SK-N-SH (cell line): Measurements from ENCODE around the gene ANO2. TPM values are rescaled to one million over a fixed set of nuclear protein-coding genes. Genes with fewer than 3 reads are reported as not detected.
A peak's percentile ranks its signal among the peaks of the same experiment; 100 is the strongest.

Experiments
- CTCF ChIA-PET: fragments of 300-600, 350-600 bp; formaldehyde crosslinking; extraction: SDS; loops from one replicate; lab custom pipeline; 2021; lab: Yijun Ruan, JAX
- POLR2A ChIA-PET: fragments of 350-600 bp; sonication (Branson Sonifier 250); formaldehyde crosslinking; extraction: SDS; loops from one replicate; lab custom pipeline; 2020; ENCODE audit warnings: antibody characterized with exemption, inconsistent platforms; lab: Yijun Ruan, JAX
- DNase-seq: peaks from one replicate; pipeline ENCODE4 v3.0.0; 2012
- H2AFZ ChIP-seq: fragments of 200-600 bp; sonication (generic); 2 replicates; pipeline ENCODE4 v1.8.1; 2016; ENCODE audit warnings: antibody characterized with exemption, mild to moderate bottlenecking, low read depth
- H3F3A ChIP-seq: fragments of 200-600 bp; sonication (generic); replicated peaks from 2 replicates; pipeline ENCODE3; 2016; ENCODE audit warnings: antibody characterized with exemption, mild to moderate bottlenecking; ENCODE audit not compliant: insufficient read depth
- H3K27ac ChIP-seq, 2 experiments: fragments of 200-500 bp in 1 of 2; fragments of 200-600 bp in 1 of 2; sonication (Bioruptor generic) in 1 of 2; sonication (generic), shearing (Covaris generic) in 1 of 2; 2 replicates each; pipeline versions ENCODE4 v1.5.1 to v1.6.1; 2014 to 2016; ENCODE audit warnings: low read depth in 2 of 2, inconsistent platforms in 1 of 2, low read length in 1 of 2, mild to moderate bottlenecking in 1 of 2, mixed read lengths in 1 of 2
- H3K27me3 ChIP-seq: fragments of 200-600 bp; sonication (generic), shearing (Covaris generic); 2 replicates; pipeline ENCODE4 v1.6.1; 2016; ENCODE audit warnings: mixed run types; ENCODE audit not compliant: insufficient read depth
- H3K36me3 ChIP-seq, 2 experiments: fragments of 200-500 bp in 1 of 2; fragments of 200-600 bp in 1 of 2; sonication (Bioruptor generic) in 1 of 2; sonication (generic) in 1 of 2; replicated peaks in 1 of 2; 2 replicates each; pipeline versions ENCODE3 to v1.5.1; 2014 to 2016; ENCODE audit warnings: low read length in 1 of 2, mild to moderate bottlenecking in 1 of 2; ENCODE audit not compliant: insufficient read depth in 2 of 2, control insufficient read depth in 1 of 2
- H3K4me1 ChIP-seq, 2 experiments: fragments of 200-500 bp in 1 of 2; fragments of 200-600 bp in 1 of 2; sonication (Bioruptor generic) in 1 of 2; sonication (generic), shearing (Covaris generic) in 1 of 2; 2 replicates each; pipeline versions ENCODE4 v1.5.1 to v1.6.1; 2014 to 2016; ENCODE audit warnings: low read depth in 1 of 2, low read length in 1 of 2, mixed run types in 1 of 2; ENCODE audit not compliant: insufficient read depth in 2 of 2, control insufficient read depth in 1 of 2
- H3K4me2 ChIP-seq: fragments of 200-600 bp; sonication (generic), shearing (Covaris generic); 2 replicates; pipeline ENCODE4 v1.6.1; 2017; ENCODE audit warnings: mixed run types
- H3K4me3 ChIP-seq, 2 experiments: fragments of 200-500 bp in 1 of 2; fragments of 200-600 bp in 1 of 2; sonication (Bioruptor generic) in 1 of 2; sonication (generic), shearing (Covaris generic) in 1 of 2; 2 replicates each; pipeline versions ENCODE4 v1.5.1 to v1.8.1; 2014 to 2016; ENCODE audit warnings: low read depth in 2 of 2, inconsistent platforms in 1 of 2, low read length in 1 of 2, mild to moderate bottlenecking in 1 of 2, mixed read lengths in 1 of 2, moderate library complexity in 1 of 2
- H3K79me2 ChIP-seq: fragments of 200-600 bp; sonication (generic); 2 replicates; pipeline ENCODE4 v1.8.1; 2017; ENCODE audit warnings: mild to moderate bottlenecking; ENCODE audit not compliant: insufficient read depth
- H3K9ac ChIP-seq: fragments of 200-600 bp; sonication (generic); 2 replicates; pipeline ENCODE4 v1.6.1; 2017; ENCODE audit warnings: mixed run types
- H3K9me2 ChIP-seq: fragments of 200-600 bp; sonication (generic); 2 replicates; pipeline ENCODE4 v1.6.1; 2017; ENCODE audit warnings: mixed run types
- H3K9me3 ChIP-seq: fragments of 200-600 bp; sonication (generic); 2 replicates; pipeline ENCODE4 v1.6.1; 2017; ENCODE audit warnings: mixed run types, mild to moderate bottlenecking, moderate library complexity
- H4K20me1 ChIP-seq: fragments of 200-600 bp; sonication (generic); 2 replicates; pipeline ENCODE4 v1.6.1; 2017; ENCODE audit warnings: mild to moderate bottlenecking, mixed run types; ENCODE audit not compliant: insufficient read depth
- CHD2 ChIP-seq: fragments of 150-350 bp; IDR thresholded peaks from 2 replicates; pipeline ENCODE4 v1.6.1; 2018; ENCODE audit warnings: low read length; ENCODE audit not compliant: partially characterized antibody
- CTCF ChIP-seq: fragments of 200-600 bp; sonication (generic); IDR thresholded peaks from 2 replicates; pipeline ENCODE4 v1.6.1; 2017; ENCODE audit warnings: antibody characterized with exemption, mild to moderate bottlenecking, moderate library complexity
- EZH2phosphoT487 ChIP-seq: fragments of 200-600 bp; sonication (generic); IDR thresholded peaks from 2 replicates; pipeline ENCODE4 v1.6.1; 2017; ENCODE audit warnings: low read depth, mixed run types, mild to moderate bottlenecking, antibody characterized with exemption, moderate library complexity, borderline replicate concordance
- FOXJ3 ChIP-seq: sonication (generic); formaldehyde crosslinking; IDR thresholded peaks from 2 replicates; pipeline ENCODE4 v1.5.1; 2020; ENCODE audit warnings: mild to moderate bottlenecking, missing genetic modification reagents
- GABPA ChIP-seq: IDR thresholded peaks from 2 replicates; pipeline ENCODE4 v1.4.0; 2012; ENCODE audit warnings: low read depth, mild to moderate bottlenecking
- GATA2 ChIP-seq: sonication (generic); formaldehyde crosslinking; IDR thresholded peaks from 2 replicates; pipeline ENCODE4 v1.5.0; 2020; ENCODE audit warnings: mild to moderate bottlenecking, missing genetic modification reagents
- JUND ChIP-seq: IDR thresholded peaks from 2 replicates; pipeline ENCODE4 v1.4.0; 2012
- MXI1 ChIP-seq: IDR thresholded peaks from 2 replicates; pipeline ENCODE4 v1.6.1; 2012; ENCODE audit warnings: mild to moderate bottlenecking, low read depth, low read length, improper control_type of control experiment
- NRF1 ChIP-seq: IDR thresholded peaks from 2 replicates; pipeline ENCODE4 v1.6.1; 2012; ENCODE audit warnings: low read depth, mild to moderate bottlenecking, low read length
- PBX3 ChIP-seq: IDR thresholded peaks from 2 replicates; pipeline ENCODE4; 2012
- POLR2AphosphoS5 ChIP-seq: IDR thresholded peaks from 2 replicates; pipeline ENCODE4 v1.6.1; 2012; ENCODE audit warnings: low read depth, low read length
- RAD21 ChIP-seq: IDR thresholded peaks from 2 replicates; pipeline ENCODE4 v1.6.1; 2012; ENCODE audit warnings: mild to moderate bottlenecking, low read length
- RCOR1 ChIP-seq: fragments of 150-350 bp; IDR thresholded peaks from 2 replicates; pipeline ENCODE4 v1.6.1; 2017; ENCODE audit warnings: antibody characterized with exemption, low read length
- RFX5 ChIP-seq: IDR thresholded peaks from 2 replicates; pipeline ENCODE4 v1.6.1; 2012; ENCODE audit warnings: mild to moderate bottlenecking, improper control_type of control experiment, low read length
- RXRA ChIP-seq: IDR thresholded peaks from 2 replicates; pipeline ENCODE4 v1.4.0; 2012; ENCODE audit warnings: low read depth, mild to moderate bottlenecking, borderline replicate concordance
- SIN3A ChIP-seq: IDR thresholded peaks from 2 replicates; pipeline ENCODE4 v1.6.1; 2012; ENCODE audit warnings: low read depth, mild to moderate bottlenecking, low read length, moderate library complexity, borderline replicate concordance
- SMC3 ChIP-seq: IDR thresholded peaks from 2 replicates; pipeline ENCODE4 v1.6.1; 2012; ENCODE audit warnings: low read depth, low read length, improper control_type of control experiment
- TCF12 ChIP-seq: IDR thresholded peaks from 2 replicates; pipeline ENCODE4 v1.4.0; 2012
- TEAD4 ChIP-seq: IDR thresholded peaks from 2 replicates; pipeline ENCODE4 v1.4.0; 2012; ENCODE audit warnings: mild to moderate bottlenecking, borderline replicate concordance; ENCODE audit not compliant: insufficient read depth
- USF1 ChIP-seq: IDR thresholded peaks from 2 replicates; pipeline ENCODE4 v1.4.0; 2012; ENCODE audit warnings: low read depth, borderline replicate concordance
- USF2 ChIP-seq: fragments of 150-350 bp; IDR thresholded peaks from 2 replicates; pipeline ENCODE4 v1.6.1; 2017; ENCODE audit warnings: antibody characterized with exemption, low read length, low read depth, borderline replicate concordance
- YY1 ChIP-seq: IDR thresholded peaks from 2 replicates; pipeline ENCODE4 v1.4.0; 2012; ENCODE audit warnings: low read depth, mild to moderate bottlenecking
- ZBTB33 ChIP-seq: IDR thresholded peaks from 2 replicates; pipeline ENCODE4 v1.4.0; 2012; ENCODE audit warnings: low read depth, borderline replicate concordance
- WGBS: methylation state at CpG from one replicate; pipeline ENCODE4 v1.1.6; 2017; ENCODE audit warnings: low lambda C conversion rate; 5-methylcytosine and 5-hydroxymethylcytosine counted together
- polyA plus RNA-seq, 3 experiments: library from polyadenylated mRNA; depleted of rRNA; stranded (reverse); fragments of >200 nt; gene quantifications; 2 replicates each; pipeline ENCODE4 v1.2.3, GENCODE V29; 2012

ANO2 gene
- polyA plus RNA-seq, 1 of the 3 experiments (the other 2 are of a cell fraction): not detected

GRCh38 chr12:5556033-5556614 lies 388.9 kb downstream of the ANO2 start:
- Histone ChIP-seq H3K79me2 (no peaks in the 10 kb centered on the region), H3K27me3 (peaks cover 15% of the 10 kb centered on the region), H3K4me1 (no peaks in the 10 kb centered on the region), H3K4me3 (no peak overlapping the region; a peak in 1 of 4 replicates), H4K20me1 (no peaks in the 10 kb centered on the region), H3K27ac (no peak overlapping the region), H3K4me2 (no peak overlapping the region), H3K36me3 (no peaks in the 10 kb centered on the region), H3K9me2 (no peaks in the 10 kb centered on the region), H3F3A (no peaks in the 10 kb centered on the region), H2AFZ (no peak overlapping the region), H3K9me3 (no peaks in the 10 kb centered on the region), H3K9ac (no peak overlapping the region)
- WGBS: 18% methylated on average over 13 of the region's 13 CpGs
- ChIA-PET POLR2A (no interaction called here), CTCF (interaction anchor here (0.7 to 1.4 kb wide), 3 partner anchors 13 to 19 kb away, joined by 3 to 7 read pairs (median 3); no protein-coding TSS in a partner anchor)
- TF ChIP-seq ZBTB33 (no peak), RXRA (no peak), GABPA (peak; percentile 57; the same call in 1 of the 2 replicates), RAD21 (0 out of 2 replicates have a peak, but pooled peaks have one; percentile 17), CTCF (peak; percentile 58), NRF1 (no peak), RCOR1 (no peak)
- peak; percentile 35 for DNase-seq

- ChIA-PET POLR2A (no interaction called here), CTCF (no interaction called here)
- Histone ChIP-seq H3K27ac (no peak overlapping the region), H3K27me3 (peaks cover 16% of the 10 kb centered on the region), H3K79me2 (no peaks in the 10 kb centered on the region), H3F3A (no peaks in the 10 kb centered on the region), H3K9me3 (no peaks in the 10 kb centered on the region), H3K9ac (no peak overlapping the region), H3K36me3 (no peaks in the 10 kb centered on the region), H3K4me3 (no peak overlapping the region), H3K9me2 (no peaks in the 10 kb centered on the region), H3K4me1 (no peaks in the 10 kb centered on the region), H3K4me2 (no peak overlapping the region), H2AFZ (no peak overlapping the region), H4K20me1 (no peaks in the 10 kb centered on the region)
- WGBS: 22% methylated on average over 4 of the region's 4 CpGs
- DNase-seq: no peak
- TF ChIP-seq PBX3: no peak
- TF ChIP-seq RXRA: no peak
- TF ChIP-seq RFX5: no peak
- TF ChIP-seq CHD2: no peak
- no peak for TF ChIP-seq TCF12
- no peak for TF ChIP-seq POLR2AphosphoS5
- TF ChIP-seq USF2: no peak
- no peak for TF ChIP-seq SMC3
- TF ChIP-seq FOXJ3 (CRISPR knock-in tag): no peak
- no peak for TF ChIP-seq GATA2 (CRISPR knock-in tag)
- TF ChIP-seq SIN3A: no peak
- TF ChIP-seq MXI1: no peak
- no peak for TF ChIP-seq TEAD4
- no peak for TF ChIP-seq RAD21
- no peak for TF ChIP-seq USF1
- TF ChIP-seq NRF1: no peak
- TF ChIP-seq JUND: no peak
- TF ChIP-seq EZH2phosphoT487: no peak
- TF ChIP-seq YY1: no peak
Measured at GRCh38 chr12:5554711-5555110, 390.3 kb downstream of the ANO2 start.
